ENCODE results near the gene TOP2A.

Gene TOP2A

GRCh38 chr17:40361925-40362695 lies 55.6 kb downstream of the TOP2A start:
- H3K27ac ChIP-seq (replicated peaks; ENCODE audit: low read length) = no peak overlapping the region
- H2BK120ac ChIP-seq (ENCODE audit: low read depth, low read length) = no peak overlapping the region
- no peak for DNase-seq (ENCODE audit: low spot score)
- no peak overlapping the region for H4K8ac ChIP-seq (ENCODE audit: low read depth, low read length)
- no CpG with 5 or more reads among the region's 24 CpGs for WGBS, 2 donors (ENCODE audit: extremely low coverage in 2 of 2, insufficient read length in 2 of 2, insufficient replicate concordance in 1 of 2)
- H2AK5ac ChIP-seq (ENCODE audit: low read depth, low read length) = peak overlapping the region; percentile 82
- H2BK12ac ChIP-seq (ENCODE audit: low read length) = no peak overlapping the region
- peak overlapping the region; percentile 94 for H3K9ac ChIP-seq (ENCODE audit: low read depth, low read length, poor library complexity)
- no peak overlapping the region for H3K4ac ChIP-seq (ENCODE audit: low read length)
- H3K27me3 ChIP-seq (ENCODE audit: control insufficient read depth in 3 of 3, insufficient read depth in 3 of 3, low read depth in 1 of 3, low read length in 3 of 3) = peaks cover 8 to 32% (median 16%) of the 10 kb centered on the region in 3 experiments
- H2BK5ac ChIP-seq (ENCODE audit: low read length) = no peak overlapping the region
- H3K18ac ChIP-seq (ENCODE audit: low read length) = no peak overlapping the region
- peaks cover 2 to 9% of the 10 kb centered on the region in 2 donors for H3K4me1 ChIP-seq (ENCODE audit: control insufficient read depth in 2 of 2, insufficient read depth in 1 of 2, low read depth in 1 of 2, low read length in 2 of 2)
- H3K4me3 ChIP-seq (ENCODE audit: low read length in 2 of 2) = peak overlapping the region in 1 of 2 donors; percentile 54
- H2BK15ac ChIP-seq (ENCODE audit: low read length) = no peak overlapping the region
- H4K91ac ChIP-seq (ENCODE audit: low read depth, low read length, poor library complexity) = no peak overlapping the region
- H3K23ac ChIP-seq (ENCODE audit: low read depth, low read length, poor library complexity) = peak overlapping the region; percentile 73
- peak overlapping the region; percentile 96 for H2AFZ ChIP-seq (ENCODE audit: low read length)
- H3K36me3 ChIP-seq (replicated peaks in 1 of 2; ENCODE audit: control insufficient read depth in 2 of 2, insufficient read depth in 2 of 2, low read length in 2 of 2) = no peaks in the 10 kb centered on the region
- H3K4me2 ChIP-seq (ENCODE audit: insufficient read depth, low read length, poor library complexity, severe bottlenecking) = peak overlapping the region; percentile 99
- H3K9me3 ChIP-seq (replicated peaks in 1 of 2; ENCODE audit: control insufficient read depth in 2 of 2, insufficient read depth in 1 of 2, low read depth in 1 of 2, low read length in 2 of 2) = peaks cover 0 to 1% of the 10 kb centered on the region in 2 donors
- H3K79me1 ChIP-seq (ENCODE audit: low read depth, low read length) = peaks cover 1% of the 10 kb centered on the region
- H3K14ac ChIP-seq (ENCODE audit: low read length) = peak overlapping the region; percentile 1

DNA sequence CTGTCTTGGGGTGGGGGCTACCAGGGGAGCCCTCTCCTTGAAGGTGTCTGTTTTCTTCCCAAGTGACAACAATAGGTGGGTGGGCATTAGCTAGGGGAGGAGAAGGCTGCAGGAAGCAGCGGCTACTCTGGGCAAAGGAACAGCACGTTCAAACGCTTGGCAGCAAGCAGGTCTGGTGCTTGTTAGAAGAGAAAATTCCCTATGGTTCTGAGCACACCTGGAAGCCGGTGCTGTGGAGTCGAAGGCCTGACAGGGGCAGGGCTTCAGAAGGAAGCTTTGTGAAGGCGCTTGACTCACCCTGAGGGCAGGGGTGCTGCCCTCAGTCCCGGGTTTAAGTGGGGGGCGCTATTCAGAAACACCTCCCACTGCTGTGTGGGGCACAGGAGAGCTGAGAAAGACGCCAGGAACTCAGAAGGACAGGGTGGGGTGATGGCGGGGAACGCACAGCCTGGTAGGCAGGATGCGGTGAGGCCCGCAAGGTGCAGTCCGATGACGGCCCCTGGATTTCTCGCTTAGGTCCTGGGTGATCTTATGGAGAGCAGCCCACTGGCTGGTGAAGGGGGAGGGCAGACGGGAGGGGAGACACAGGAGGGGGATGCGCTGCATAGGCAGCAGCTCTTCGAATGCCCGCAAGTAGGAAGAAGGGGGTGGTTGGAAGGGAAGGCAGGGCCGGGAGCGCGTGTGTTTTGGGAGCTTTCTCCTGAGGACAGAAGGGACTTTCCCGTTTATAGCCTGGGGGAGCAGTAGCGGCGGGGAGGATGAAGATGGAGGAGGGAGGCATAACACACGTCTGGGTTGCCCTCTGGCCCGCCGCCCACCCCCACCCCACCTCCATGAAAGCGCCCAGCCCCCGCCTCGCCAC lies 56.4 kb downstream of the TOP2A start:
- no peak overlapping the region for H3K27ac ChIP-seq (replicated peaks; ENCODE audit: low read length)
- peak overlapping the region; percentile 5 for H3K18ac ChIP-seq (ENCODE audit: low read length)
- peak overlapping the region; percentile 14 for H2BK15ac ChIP-seq (ENCODE audit: low read length)
- no peak overlapping the region for H3K4me2 ChIP-seq (ENCODE audit: insufficient read depth, low read length, poor library complexity, severe bottlenecking)
- peaks cover 3 to 9% of the 10 kb centered on the region in 2 donors for H3K4me1 ChIP-seq (ENCODE audit: control insufficient read depth in 2 of 2, insufficient read depth in 1 of 2, low read depth in 1 of 2, low read length in 2 of 2)
- no peak overlapping the region for H3K4me3 ChIP-seq (ENCODE audit: low read length in 2 of 2)
- no CpG with 5 or more reads among the region's 32 CpGs for WGBS, 2 donors (ENCODE audit: extremely low coverage in 2 of 2, insufficient read length in 2 of 2, insufficient replicate concordance in 1 of 2)
- H4K8ac ChIP-seq (ENCODE audit: low read depth, low read length) = peak overlapping the region; percentile 43
- H3K23ac ChIP-seq (ENCODE audit: low read depth, low read length, poor library complexity) = peak overlapping the region; percentile 52
- peak overlapping the region; percentile 77 for H2AK5ac ChIP-seq (ENCODE audit: low read depth, low read length)
- H3K4ac ChIP-seq (ENCODE audit: low read length) = peak overlapping the region; percentile 42
- peaks cover 0 to 1% of the 10 kb centered on the region in 2 donors for H3K9me3 ChIP-seq (replicated peaks in 1 of 2; ENCODE audit: control insufficient read depth in 2 of 2, insufficient read depth in 1 of 2, low read depth in 1 of 2, low read length in 2 of 2)
- DNase-seq (ENCODE audit: low spot score) = no peak
- H3K79me1 ChIP-seq (ENCODE audit: low read depth, low read length) = peaks cover 1% of the 10 kb centered on the region
- peak overlapping the region; percentile 9 for H3K9ac ChIP-seq (ENCODE audit: low read depth, low read length, poor library complexity)
- no peak overlapping the region for H2BK5ac ChIP-seq (ENCODE audit: low read length)
- peak overlapping the region; percentile 63 for H2BK12ac ChIP-seq (ENCODE audit: low read length)
- no peak overlapping the region for H2BK120ac ChIP-seq (ENCODE audit: low read depth, low read length)
- H2AFZ ChIP-seq (ENCODE audit: low read length) = peak overlapping the region; percentile 71
- H3K14ac ChIP-seq (ENCODE audit: low read length) = peak overlapping the region; percentile 5
- H3K27me3 ChIP-seq (ENCODE audit: control insufficient read depth in 3 of 3, insufficient read depth in 3 of 3, low read depth in 1 of 3, low read length in 3 of 3) = peaks cover 8 to 32% (median 16%) of the 10 kb centered on the region in 3 experiments
- H3K36me3 ChIP-seq (replicated peaks in 1 of 2; ENCODE audit: control insufficient read depth in 2 of 2, insufficient read depth in 2 of 2, low read length in 2 of 2) = no peaks in the 10 kb centered on the region
- no peak overlapping the region for H4K91ac ChIP-seq (ENCODE audit: low read depth, low read length, poor library complexity)

- WGBS, 2 donors (ENCODE audit: extremely low coverage in 2 of 2, insufficient read length in 2 of 2, insufficient replicate concordance in 1 of 2) = no CpG with 5 or more reads among the region's 8 CpGs
- H3K9ac ChIP-seq (ENCODE audit: low read depth, low read length, poor library complexity) = peak overlapping the region; percentile 61
- peaks cover 0 to 1% of the 10 kb centered on the region in 2 donors for H3K9me3 ChIP-seq (replicated peaks in 1 of 2; ENCODE audit: control insufficient read depth in 2 of 2, insufficient read depth in 1 of 2, low read depth in 1 of 2, low read length in 2 of 2)
- no peak overlapping the region for H3K18ac ChIP-seq (ENCODE audit: low read length)
- H3K14ac ChIP-seq (ENCODE audit: low read length) = no peak overlapping the region
- peaks cover 8 to 32% (median 16%) of the 10 kb centered on the region in 3 experiments for H3K27me3 ChIP-seq (ENCODE audit: control insufficient read depth in 3 of 3, insufficient read depth in 3 of 3, low read depth in 1 of 3, low read length in 3 of 3)
- no peak overlapping the region for H2AFZ ChIP-seq (ENCODE audit: low read length)
- no peak overlapping the region for H3K23ac ChIP-seq (ENCODE audit: low read depth, low read length, poor library complexity)
- DNase-seq (ENCODE audit: low spot score) = no peak
- peaks cover 1% of the 10 kb centered on the region for H3K79me1 ChIP-seq (ENCODE audit: low read depth, low read length)
- H3K36me3 ChIP-seq (replicated peaks in 1 of 2; ENCODE audit: control insufficient read depth in 2 of 2, insufficient read depth in 2 of 2, low read length in 2 of 2) = peaks cover 2 to 6% of the 10 kb centered on the region in 2 donors
- H2BK12ac ChIP-seq (ENCODE audit: low read length) = no peak overlapping the region
- H2AK5ac ChIP-seq (ENCODE audit: low read depth, low read length) = no peak overlapping the region
- no peak overlapping the region for H3K4me2 ChIP-seq (ENCODE audit: insufficient read depth, low read length, poor library complexity, severe bottlenecking)
- peaks cover 9 to 11% of the 10 kb centered on the region in 2 donors for H3K4me1 ChIP-seq (ENCODE audit: control insufficient read depth in 2 of 2, insufficient read depth in 1 of 2, low read depth in 1 of 2, low read length in 2 of 2)
- H2BK5ac ChIP-seq (ENCODE audit: low read length) = no peak overlapping the region
- H2BK120ac ChIP-seq (ENCODE audit: low read depth, low read length) = no peak overlapping the region
- H4K91ac ChIP-seq (ENCODE audit: low read depth, low read length, poor library complexity) = peak overlapping the region; percentile 77
- no peak overlapping the region for H3K4ac ChIP-seq (ENCODE audit: low read length)
- H3K27ac ChIP-seq (replicated peaks; ENCODE audit: low read length) = no peak overlapping the region
- H2BK15ac ChIP-seq (ENCODE audit: low read length) = no peak overlapping the region
- H3K4me3 ChIP-seq (ENCODE audit: low read length in 2 of 2) = no peak overlapping the region
- no peak overlapping the region for H4K8ac ChIP-seq (ENCODE audit: low read depth, low read length)
Observed at GRCh38 chr17:40360091-40360490, 57.6 kb downstream of the TOP2A start.
